CD4-positive, alpha-beta T cell treated with Interleukin-17A for 4 hours (primary cell): ENCODE measurements around the gene THBD.

ENCODE experiments used
- DNase-seq: peaks from one replicate; pipeline ENCODE4 v3.0.0-alpha.2; 2020; ENCODE audit warnings: mixed read lengths

Gene THBD

DNA sequence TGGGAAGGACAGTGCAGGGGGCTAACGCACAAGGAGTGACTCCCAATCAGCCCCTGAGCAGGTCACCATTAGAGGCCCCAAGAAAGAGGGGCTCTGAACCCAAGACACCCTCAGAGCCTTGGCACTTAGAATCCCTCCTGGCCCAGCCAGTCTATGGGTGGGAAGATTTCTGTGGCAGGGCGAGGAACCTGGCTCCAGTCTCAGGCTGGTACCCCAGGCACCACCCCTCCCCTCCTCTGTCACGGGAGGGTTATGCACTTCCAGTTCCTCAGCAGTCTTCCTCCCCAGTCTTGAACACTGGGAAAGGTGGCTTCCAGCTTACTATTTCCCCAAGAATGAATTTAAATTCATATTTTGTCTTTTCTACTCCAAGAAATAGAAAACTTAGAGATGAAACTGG is 42.0 kb downstream of the THBD start:
- DNase-seq = no peak

DNA sequence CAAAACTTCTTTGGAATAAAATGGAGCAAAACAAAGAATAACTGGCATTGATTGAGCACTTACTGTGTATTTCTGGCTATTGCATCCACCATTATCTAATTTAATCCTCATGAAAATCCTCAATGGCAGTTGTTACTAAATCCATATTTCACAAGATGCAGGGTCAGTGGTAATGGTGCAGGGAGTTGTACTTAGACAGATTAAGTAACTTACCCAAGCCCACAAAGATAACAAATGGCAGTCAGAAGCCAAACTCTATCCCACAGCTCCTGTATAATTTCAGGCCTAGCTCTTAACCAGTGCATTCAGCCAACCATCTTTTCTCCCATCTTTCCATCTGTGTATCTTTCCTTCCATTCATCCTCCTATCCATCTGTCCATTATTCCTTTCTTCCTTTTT is 43.7 kb downstream of the THBD start:
- no peak for DNase-seq

- DNase-seq = no peak
Observed at GRCh38 chr20:23003881-23004460, 45.5 kb downstream of the THBD start.

DNA sequence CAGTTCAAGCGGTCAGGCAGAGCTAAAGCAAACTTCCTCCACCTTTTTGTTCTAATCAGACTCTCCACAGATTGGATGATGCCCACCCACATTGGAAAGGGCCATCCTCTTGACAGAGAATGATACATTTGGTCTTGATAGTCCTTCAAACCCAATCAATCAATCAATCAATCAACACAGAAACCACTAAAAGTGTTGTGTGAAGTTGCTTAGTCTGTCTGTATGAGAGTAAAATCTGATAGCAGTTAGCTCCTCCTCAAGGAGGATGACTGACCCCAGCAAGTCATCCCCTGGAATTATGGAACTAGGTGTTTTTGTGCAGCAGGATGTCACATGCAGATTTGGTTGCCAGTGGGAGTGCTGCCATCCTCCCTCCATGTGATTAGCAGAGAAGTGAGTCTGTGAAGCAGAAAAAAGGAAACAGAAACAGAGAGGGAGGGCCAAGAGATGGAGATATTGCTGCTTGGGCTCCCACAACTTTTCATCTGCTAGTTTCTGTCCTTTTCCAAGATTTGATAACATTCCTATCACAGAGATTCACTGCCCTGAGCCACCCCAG is 46.3 kb downstream of the THBD start:
- DNase-seq = no peak

DNA sequence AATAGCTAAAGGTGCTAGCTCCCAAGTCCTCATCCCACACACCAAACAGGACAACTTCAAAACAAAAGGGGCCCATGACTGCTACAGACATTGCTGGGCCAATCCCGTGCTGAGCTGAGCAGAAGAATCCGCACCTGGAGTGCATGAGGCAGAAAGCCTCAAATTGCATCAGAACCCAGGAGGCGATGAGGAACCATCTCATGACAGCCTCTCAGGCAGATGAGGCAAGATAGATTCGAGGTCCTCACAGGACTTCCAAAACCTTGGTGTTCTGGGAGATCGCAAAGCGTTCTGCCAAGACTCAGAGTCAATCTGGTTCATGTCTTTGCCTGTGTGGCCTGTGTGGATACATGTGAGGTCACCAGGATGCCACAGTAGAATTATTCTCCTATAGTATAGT is 47.2 kb downstream of the THBD start:
- no peak for DNase-seq

DNA sequence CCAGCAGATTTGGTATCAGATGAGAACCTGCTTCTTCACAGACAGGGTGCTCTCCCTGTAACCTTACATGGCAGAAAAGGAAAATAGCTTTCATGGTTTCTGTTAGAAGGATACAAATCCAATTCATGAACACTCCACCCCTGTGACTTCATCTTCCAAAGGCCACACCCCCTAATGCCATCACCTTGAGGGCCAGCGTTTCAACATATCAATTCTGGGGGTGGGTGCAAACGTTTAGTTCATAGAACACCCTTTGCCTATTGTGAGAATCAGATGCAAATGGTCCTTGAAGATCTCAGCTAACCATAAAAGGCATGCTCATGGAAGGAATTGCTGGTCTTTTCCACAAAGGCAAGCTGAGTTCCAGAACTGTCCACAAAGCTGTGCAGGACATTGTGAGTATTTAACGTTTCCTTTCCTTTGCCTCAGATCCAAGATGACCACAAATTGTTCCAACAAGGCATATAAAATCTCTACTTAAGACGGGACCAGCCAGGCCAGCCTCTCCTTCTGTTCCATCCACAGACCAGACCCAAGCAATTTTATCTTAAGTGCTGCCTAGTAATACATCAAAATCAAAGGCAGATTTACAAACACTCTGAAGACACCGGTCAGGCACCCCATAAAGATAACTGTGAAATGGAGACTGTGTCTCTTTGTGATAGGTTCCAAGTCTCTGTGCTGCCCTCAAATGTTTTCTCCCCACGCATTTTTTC is 49.1 kb downstream of the THBD start:
- DNase-seq = no peak

GRCh38 chr20:22999756-23000155 is 49.7 kb downstream of the THBD start:
- no peak for DNase-seq

- no peak for DNase-seq
Observed at GRCh38 chr20:22998476-22998875, 51.0 kb downstream of the THBD start.

DNA sequence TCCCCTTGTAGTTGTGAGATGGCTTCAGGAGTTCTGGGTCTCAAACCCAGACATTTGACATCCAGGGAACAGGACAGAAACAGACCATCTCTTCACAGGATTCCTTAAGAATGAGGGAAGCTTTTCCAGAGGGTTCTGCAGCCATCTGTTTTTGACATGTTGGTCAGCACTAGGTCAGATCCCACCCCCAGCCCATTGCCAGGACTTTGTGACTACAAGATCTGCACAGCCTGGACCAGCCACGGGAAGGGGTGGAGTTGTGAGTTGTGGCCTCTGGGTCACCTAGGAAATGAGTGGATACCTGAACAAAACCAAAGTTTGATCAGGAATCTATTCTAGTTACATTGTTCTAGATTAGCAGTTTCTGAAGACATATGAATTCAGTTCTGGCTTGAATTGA is 53.5 kb downstream of the THBD start:
- no peak for DNase-seq
